Measurements from ENCODE around the gene MSL2.
"Not testable (repeated sequence)": the region's sequence is repeated elsewhere in the genome, so short reads cannot be mapped to it uniquely, and the experiment has no call there.

The MSL2 gene, protein sequence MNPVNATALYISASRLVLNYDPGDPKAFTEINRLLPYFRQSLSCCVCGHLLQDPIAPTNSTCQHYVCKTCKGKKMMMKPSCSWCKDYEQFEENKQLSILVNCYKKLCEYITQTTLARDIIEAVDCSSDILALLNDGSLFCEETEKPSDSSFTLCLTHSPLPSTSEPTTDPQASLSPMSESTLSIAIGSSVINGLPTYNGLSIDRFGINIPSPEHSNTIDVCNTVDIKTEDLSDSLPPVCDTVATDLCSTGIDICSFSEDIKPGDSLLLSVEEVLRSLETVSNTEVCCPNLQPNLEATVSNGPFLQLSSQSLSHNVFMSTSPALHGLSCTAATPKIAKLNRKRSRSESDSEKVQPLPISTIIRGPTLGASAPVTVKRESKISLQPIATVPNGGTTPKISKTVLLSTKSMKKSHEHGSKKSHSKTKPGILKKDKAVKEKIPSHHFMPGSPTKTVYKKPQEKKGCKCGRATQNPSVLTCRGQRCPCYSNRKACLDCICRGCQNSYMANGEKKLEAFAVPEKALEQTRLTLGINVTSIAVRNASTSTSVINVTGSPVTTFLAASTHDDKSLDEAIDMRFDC

DNA sequence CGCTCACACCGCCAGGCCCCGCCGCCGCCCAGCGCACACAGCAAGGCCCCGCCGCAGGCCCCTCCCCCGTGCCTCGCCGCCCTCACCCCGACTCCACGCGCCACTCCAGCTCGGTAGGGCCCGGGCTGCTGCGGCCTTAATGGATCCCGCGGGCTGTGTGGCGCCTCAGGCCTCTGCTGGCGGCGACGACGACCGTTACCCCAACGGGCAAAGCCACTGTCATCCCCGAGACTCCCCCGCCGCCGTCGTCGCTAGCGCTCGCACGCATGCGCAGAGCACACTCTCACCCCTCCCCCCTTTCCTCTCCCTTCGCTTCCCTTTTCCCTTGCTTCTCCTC is at the start of gene MSL2:
Gene MSL2 (minus strand): TSS at position 272 of the 337 bp plus-strand sequence. CDS start 1,222 bp downstream, outside the sequence.
- DNase-seq (ENCODE audit: low spot score) = no peak

DNA sequence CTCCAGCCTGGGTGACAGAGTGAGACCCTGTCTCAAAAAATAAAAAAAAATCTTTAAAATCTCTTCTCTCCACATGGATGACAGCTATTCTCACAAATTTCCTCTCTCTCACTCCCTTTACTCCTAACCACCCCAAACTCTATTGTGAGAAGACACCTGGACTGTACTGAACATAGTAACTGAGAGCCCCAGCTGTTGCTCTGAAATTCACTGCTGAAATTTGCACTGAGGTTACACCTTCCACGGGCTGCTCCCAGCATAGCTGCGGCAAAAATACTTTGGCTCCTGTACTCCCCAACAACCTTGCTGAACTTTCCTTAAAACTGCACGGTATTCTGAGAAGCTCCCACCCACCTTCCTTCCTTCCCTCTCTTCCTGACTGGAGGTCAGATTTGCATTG is 49.6 kb upstream of the MSL2 start:
- DNase-seq (ENCODE audit: low spot score) = no peak

DNA sequence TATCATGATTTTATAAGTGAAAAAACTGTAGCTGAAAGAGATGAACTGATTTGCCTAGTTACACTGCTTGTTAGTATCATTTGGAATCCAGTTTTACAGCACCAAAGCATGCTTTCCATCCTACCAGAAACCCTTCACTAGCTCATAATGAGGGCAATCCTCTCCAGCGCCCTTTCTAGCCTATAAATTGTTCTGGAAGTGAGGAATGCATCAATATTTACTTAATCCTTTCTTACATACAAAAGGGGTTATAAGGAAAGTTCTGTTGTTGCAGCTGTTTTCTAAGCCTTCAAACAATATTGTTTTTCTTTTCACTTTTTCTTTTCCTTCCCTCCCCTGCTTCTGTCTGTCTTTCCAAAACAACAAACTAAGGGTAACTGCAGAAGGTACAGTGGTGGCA is 43.0 kb upstream of the MSL2 start:
- DNase-seq (ENCODE audit: low spot score) = no peak

DNA sequence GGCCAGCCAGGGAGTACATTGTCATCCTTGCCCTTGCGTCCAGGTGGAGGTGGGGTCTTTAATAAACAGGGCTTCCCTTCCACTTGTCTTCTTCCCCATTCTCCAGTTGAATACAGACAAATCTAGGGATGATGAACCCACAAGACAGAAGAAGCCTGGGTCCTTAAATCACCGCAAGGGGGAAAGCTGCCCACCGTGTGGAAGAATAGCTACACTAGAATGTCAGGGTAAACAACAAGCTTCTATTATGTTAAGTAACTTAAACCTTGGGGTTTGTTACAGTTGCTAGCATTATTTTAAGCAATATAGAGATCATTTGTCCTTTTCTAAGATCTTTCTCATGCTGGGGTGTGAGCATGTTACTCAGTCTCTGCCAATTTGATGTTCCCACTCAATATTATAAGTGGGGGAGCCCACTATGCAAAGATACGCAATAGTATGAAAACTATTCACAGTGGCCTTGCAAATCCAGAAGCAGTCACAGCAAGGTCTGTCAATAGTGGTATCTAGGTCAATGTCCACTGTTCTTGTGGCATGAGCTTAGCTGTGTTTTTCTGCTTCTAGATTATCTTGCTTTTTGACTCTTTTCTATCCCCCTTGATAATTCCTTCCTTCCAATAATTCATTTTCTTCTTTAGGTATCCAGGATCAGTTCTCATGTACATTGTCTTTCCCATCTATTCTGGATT is 42.0 kb upstream of the MSL2 start:
- DNase-seq (ENCODE audit: low spot score) = no peak

DNA sequence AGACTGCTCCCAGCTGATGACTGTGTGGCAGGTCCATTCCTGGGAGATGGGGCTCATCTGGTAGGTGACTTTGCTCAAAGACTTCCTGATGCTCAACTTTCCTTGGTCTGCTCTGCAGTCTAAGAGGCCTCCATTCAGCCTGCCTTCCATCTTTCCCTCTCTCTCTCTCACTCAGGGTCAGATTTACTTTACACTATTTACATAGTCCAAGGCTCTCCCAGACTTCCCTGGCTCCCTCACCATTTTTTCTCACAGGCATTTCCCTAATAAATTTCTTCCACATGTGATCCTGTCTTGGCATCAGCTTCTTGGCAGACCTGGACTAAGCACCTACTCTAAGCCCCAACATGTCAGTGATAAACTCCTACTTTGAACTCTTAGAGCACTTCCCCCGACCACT is 41.0 kb upstream of the MSL2 start:
- no peak for DNase-seq (ENCODE audit: low spot score)

DNA sequence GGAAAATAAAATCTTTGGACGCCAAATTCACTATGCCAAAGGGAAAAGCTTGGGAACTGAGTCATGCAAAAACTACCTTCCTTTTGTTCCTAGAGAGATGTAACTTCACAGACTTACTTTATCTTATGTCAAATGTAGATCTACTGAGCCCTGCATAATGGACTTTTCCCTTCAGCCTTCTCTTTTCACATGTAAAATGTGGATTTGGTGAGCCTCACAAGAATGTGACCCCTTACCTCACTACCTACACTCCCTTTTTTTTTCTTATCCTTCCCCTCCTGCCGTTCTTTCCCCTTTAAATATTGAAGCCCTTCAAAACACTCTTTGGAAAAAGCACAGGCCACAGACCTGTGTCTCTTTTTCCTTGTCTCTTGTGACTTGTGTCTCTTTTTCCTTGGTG is 40.0 kb upstream of the MSL2 start:
- DNase-seq (ENCODE audit: low spot score) = no peak

DNA sequence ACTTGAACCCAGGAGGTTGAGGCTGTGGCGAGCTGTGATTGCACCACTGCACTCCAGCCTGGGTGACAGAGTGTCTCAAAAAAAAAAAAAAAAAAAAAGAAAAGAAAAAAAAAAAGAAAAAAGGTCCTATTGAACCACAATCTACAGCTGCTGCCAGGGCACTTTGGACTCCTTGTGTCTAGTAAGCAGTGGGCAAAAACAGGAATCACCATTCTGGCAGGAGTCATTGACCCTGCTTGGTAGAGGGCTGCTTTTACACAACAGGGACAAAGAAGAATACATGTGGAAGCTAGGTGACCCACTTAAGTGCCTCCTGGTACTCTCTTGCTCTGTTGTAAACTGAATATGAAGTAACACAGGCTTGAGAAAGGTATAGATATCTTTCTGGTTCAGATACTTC is 39.4 kb upstream of the MSL2 start:
- no peak for DNase-seq (ENCODE audit: low spot score)

DNA sequence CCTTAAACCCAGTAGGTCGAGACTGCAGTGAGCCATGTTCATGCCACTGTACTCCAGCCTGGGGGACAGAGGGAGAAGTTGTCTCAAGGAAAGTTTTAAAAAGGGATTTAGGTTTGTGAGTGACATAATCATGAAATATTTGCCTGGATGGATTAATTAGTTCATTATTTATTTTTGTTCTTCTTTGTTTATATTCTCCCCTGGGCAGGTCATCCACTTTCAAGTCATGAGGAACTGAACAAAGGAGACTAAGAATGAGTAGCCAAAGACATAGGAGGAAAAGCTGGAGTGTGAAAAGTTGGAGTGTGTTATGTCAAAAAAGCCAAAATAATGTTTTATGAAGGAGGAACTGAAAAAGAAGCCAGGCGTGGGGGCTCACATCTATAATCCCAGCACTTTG is 36.3 kb upstream of the MSL2 start:
- no peak for DNase-seq (ENCODE audit: low spot score)

DNA sequence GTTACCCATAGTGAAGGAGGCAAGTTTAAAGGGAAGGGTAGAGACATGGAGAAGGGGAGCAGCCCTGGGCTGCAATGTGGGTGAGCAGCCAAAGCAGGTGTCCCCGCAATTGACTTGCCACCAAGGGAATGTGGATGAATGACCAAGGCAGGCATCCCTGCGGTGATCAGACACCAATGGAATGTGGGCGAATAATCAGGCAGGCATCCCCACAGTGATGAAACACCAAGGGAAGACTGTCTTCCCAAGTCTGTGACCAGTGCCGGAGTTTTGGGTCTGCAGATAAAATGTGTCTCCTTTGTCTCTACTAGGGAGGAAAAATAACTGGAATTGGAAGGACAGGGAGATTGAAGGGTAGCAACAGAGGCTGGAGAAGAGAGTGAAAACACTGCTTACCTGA is 26.6 kb upstream of the MSL2 start:
- DNase-seq (ENCODE audit: low spot score) = not testable (repeated sequence)

DNA sequence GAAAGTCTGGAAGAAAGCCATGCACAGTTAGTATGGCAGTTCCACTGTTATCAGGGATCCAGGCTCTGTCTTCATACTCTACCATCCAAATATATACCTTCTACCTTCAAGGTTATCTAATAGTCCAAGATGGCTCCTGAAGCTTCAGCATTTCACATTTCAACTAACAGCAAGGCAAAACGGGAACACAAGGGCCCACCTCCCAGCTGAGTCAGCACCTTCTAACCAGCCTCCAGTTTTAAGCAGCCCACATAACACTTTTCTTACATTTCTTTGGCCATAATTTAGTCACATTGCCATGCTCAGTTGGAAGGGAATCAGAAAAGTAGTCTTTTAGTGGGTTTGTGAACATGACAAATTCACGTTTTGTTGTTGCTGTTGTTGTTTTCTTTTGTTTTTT is 15.4 kb upstream of the MSL2 start:
- no peak for DNase-seq (ENCODE audit: low spot score)

DNA sequence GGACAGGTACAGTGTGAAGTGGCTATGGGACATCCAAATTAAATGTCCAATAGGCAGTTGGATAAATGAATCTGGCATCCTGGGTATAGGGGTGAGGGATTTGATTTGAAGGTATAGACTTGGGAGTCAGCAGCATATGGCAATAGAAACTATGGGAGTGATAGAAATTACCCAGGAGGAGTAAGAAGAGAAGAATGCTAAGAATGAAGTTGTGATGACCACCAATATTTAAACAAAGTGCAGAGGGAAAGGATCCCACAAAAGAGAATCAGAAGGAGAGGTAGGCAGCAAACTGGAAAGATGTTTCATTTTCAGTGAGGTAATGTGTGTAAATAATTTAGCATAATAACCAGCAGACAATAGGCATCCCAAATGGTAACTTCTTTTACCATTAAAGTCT is 13.8 kb upstream of the MSL2 start:
- DNase-seq (ENCODE audit: low spot score) = peak; percentile 52

DNA sequence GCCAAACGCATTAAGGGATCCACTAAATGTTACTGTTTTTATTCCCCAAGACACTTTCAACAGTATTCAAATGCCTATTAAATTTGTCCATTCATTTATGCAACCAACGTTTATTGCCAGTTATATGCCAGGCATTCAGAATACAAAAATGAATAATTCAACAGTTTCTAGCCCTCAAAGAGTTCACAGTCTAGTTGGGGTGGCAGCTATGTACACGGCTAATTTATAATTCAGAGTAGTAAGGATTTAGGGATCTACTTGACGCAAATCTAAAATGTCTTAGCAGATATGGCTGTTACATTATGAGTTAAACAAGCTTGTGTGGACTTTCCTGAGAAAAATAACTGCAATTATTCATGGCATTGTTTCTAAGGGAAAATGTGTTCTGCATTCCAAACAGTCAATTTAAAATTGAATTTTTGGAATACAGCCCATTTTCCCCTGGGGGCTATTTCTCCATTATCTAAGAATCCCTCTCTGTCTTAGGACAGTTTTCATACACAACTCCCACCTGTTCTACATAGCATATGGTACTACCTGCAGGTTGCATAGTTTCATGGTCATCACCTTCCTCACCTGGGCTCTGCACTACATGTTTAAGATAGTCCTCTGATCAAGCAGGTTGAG is 11.5 kb upstream of the MSL2 start:
- no peak for DNase-seq (ENCODE audit: low spot score)

DNA sequence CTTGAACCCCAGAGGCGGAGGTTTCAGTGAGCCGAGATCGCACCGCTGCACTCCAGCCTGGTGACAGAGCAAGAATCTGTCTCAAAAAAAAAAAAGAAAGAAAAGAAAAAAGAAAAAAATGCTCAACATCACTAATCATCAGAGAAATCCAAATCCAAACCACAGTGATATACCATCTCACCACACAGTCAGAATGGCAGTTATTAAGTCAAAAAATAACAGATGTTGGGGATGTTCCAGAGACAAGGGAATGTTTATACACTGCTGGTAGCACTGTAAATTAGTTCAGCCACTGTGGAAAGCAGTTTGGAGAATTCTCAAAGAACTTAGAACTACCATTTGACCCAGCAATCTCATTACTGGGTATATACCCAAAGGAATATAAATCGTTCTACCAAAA is 3.1 kb upstream of the MSL2 start:
- not testable (repeated sequence) for DNase-seq (ENCODE audit: low spot score)

DNA sequence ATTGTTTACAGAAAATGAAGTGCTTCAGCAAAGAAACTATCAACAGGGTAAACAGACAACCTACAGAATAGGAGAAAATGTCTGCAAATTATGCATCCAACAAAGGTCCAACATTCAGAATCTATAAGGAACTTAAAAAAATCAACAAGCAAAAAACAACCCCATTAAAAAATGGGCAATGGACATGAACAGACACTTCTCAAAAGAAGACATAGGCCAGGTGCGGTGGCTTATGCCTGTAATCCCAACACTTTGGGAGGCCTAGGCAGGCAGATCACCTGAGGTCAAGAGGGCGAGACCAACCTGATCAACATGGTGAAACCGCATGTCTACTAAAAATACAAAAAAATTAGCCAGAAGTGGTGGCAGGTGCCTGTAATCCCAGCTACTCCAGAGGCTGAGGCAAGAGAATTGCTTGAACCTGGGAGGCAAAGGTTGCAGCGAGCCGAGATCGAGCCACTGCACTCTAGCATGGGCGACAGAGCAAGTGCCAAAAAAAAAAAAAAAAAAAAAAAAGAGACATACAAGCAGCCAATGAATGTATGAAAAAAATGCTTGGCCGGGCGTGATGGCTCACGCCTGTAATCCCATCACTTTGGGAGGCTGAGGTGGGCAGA is 2.4 kb upstream of the MSL2 start:
- not testable (repeated sequence) for DNase-seq (ENCODE audit: low spot score)

DNA sequence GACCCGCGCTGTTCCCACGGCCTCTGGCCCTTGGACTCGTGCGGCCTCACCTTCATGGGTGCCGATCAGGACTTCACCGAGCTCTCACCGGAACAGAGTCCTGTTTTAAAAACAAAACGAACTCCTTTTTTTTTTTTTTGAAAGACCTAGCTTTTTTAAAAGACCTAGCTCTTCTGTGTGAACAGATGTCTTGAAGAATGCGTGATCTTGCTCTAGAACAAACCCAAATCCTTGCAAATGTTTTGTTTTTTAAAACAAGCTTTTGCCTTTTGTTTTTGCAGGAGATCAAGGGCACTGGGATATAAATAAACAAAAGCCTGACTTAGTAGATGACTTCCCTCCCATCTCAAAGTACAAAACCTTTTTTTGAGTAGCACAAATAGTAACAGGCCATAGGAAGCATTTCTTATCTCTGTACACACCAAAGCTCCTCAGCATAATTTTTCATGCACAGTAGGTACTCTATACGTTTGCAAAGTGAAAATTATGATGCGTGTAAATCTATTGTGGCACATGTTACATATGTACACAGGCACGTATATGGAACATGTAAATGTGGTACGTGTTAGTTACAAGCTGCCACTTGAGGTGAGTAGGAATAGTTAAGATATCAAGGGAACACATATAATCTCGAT is 1.1 kb upstream of the MSL2 start:
- no peak for DNase-seq (ENCODE audit: low spot score)

DNA sequence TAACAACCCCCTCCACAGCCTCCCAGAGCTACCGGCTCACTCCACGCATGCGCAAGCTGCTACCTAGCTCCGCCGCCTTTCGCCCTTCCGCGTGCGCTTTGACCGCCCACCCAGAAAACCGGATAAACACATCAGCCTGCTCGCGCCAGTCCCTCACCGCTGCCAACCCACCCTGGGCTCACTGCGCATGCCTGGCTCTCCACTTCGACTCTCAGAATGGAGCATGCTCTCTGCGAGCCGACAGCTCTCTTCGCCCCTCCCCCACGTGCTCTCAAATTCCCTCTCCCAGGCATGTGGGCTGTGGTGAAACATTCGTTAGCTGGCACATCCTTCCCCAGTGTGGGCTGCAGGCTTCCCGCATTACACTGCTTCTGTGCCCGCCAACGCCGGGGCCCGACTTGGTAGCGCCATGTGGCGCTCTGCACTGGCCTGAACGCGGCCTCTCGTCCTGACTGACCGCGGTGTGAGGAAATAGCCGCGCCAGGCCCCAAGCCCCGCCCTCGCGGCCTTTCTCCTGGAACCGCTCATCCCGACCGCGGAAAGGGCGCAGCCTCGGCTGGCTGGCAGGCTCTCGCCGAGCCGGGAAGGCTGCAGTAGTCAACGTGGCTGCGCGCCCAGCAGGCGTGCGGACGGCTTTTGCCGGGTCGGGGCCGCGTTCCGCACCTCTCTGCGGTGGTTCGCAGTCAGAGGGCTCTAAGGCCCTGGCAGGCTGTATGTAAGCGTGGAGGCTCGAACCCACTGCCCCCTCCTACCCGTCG is 445 bp upstream of the MSL2 start:
- peak; percentile 99 for DNase-seq (ENCODE audit: low spot score)

DNA sequence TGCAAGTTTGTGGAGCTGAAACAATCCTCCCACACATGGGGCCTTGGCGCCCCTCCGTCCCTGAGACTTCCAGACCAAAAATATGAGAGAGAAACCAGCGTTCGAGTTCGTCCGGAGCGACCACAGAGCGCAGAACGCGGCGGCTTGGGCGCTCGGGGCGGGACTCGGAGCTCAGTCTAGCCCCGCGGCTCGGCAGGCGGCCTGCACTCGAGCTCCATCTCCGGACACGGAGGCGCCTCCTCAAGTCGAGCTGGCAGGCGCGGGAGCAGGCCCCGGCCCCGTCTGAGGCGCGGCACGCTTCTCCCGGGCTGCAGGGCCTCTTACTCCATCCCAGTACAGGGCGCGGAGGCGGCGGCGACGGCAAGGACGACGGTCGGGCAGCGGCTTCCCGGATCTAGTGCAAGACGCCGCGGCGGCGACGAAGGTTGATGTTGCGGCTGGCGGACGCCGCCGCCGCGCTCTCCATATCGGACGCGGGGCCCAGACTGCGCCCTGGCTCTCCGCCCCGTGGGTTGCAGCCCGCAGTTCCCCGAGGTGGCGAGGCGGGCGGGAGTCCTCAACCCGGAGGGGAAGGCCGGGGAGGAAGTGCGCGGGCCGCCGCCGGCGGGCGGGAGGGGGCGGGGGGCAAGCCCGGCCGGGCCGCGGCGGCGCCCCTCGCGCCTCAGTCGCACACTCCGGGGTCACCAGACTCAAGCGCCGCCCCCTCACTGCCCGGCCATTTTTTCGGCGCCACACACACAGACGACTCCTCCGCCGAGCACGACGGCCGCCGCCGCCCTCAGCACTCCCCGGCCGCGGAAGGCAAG is 674 bp downstream of the MSL2 start:
- DNase-seq (ENCODE audit: low spot score) = peak; percentile 65

DNA sequence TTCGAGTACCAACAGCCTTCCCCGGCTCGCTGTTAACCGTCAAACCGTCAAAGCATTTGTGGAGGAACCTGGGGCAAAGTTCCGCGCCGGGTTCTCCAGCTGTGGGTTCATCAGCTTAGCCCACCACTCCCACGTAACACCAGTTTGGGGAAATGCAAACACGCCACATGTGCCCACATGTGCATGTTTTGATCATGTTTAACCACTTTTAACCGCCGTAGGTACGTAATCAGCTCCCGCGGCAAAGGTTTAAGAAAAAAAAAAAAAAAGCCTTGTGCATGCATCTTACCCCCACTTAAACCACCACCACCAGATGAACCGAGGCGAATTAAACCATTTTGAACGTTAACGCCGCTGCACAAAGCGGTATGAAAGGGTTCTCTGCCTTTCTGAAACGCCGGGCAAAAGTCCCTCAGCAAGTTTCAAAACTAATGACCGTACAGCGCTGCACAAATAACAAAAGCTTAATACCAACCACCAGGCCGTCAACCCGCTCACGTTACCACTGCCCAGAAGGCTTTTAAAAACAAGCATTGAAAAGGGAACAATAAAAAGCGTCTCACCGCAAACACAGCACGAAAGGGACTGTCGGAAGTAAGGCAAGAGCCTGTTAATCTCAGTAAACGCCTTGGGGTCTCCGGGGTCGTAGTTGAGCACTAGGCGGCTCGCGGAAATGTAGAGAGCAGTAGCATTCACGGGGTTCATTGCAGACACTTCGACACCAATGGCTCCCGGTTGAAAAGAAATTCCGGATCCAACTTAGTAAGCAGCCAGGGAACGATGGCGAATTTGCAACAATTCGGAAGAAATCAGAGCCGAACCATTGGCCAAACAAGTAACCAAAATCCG is 1.5 kb downstream of the MSL2 start:
- DNase-seq (ENCODE audit: low spot score) = no peak

DNA sequence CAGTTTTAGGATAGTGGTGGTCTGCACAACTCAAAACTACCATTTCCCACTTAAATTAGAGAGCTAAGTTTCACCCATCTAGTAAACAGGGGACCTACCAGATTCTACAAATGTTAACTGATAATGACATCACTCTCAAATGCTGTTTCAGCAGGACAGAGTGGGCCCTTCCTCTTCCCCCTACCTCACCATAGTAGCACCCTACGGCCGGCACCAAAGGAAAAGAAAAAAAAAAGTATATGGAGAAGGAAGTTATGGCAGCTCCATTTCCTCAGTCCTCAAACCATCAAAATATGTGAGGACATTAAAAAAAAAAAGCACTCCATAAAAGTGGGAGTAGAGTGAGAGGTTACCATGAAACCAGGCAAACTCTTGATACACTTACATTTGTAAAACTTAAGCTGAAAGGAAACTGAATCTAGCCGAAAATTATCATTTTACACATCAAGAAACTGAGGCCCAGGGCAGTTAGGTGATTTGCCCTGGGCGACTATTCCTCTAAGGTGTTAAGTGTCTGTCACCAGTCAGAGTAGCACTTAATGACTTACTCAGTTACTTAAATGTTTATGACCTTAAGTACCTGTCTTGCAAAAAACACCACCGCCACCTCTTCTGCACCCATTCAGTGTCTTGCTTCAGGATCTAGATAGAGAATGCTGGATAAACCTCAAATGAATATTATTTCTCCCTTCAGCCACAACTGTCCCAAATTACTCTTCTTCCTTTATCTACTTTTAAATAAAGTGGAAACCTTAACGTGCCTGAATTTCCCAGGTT is 2.7 kb downstream of the MSL2 start:
- no peak for DNase-seq (ENCODE audit: low spot score)

Data from hepatic stellate cell (primary cell).